H1 (cell line): Measurements from ENCODE around the gene NEGR1. TPM values are rescaled to one million over a fixed set of nuclear protein-coding genes. Genes with fewer than 3 reads are reported as not detected.

Experiments used
- CTCF ChIA-PET: fragments of 300-600 bp; sonication (Branson Sonifier 250); formaldehyde crosslinking; loops from one replicate; lab custom pipeline; 2021; ENCODE audit not compliant: partially characterized antibody; lab: Charles Lee
- POLR2A ChIA-PET: fragments of 300-600 bp; sonication (Branson Sonifier 250); formaldehyde crosslinking; loops from one replicate; lab custom pipeline; 2021; ENCODE audit warnings: inconsistent platforms; ENCODE audit not compliant: partially characterized antibody; lab: Charles Lee
- DNase-seq, 2 experiments: peaks; one replicate each; pipeline versions ENCODE4 v3.0.0 to v3.0.0-alpha.2; 2010 to 2022; ENCODE audit warnings: low spot score in 2 of 2, low read depth in 1 of 2, mixed read lengths in 1 of 2
- FAIRE-seq: peaks from 2 replicates; lab custom pipeline; 2011; peaks lifted over from hg19 to GRCh38; lab: Jason Lieb, UNC
- H2AFZ ChIP-seq: 2 replicates; pipeline ENCODE4 v1.8.1; 2012; ENCODE audit warnings: low read length, inconsistent platforms
- H2AK5ac ChIP-seq: 2 replicates; pipeline ENCODE4 v1.6.1; 2013; ENCODE audit warnings: low read depth, low read length
- H2BK120ac ChIP-seq: replicated peaks from 2 replicates; pipeline ENCODE3; 2013; ENCODE audit warnings: low read depth, low read length, inconsistent platforms
- H2BK12ac ChIP-seq: 2 replicates; pipeline ENCODE4 v1.6.1; 2013; ENCODE audit warnings: low read depth, low read length
- H2BK15ac ChIP-seq: 2 replicates; pipeline ENCODE4 v1.6.1; 2013; ENCODE audit warnings: low read length
- H2BK20ac ChIP-seq: 2 replicates; pipeline ENCODE4 v1.6.1; 2013; ENCODE audit warnings: low read length
- H2BK5ac ChIP-seq: 2 replicates; pipeline ENCODE4 v1.6.1; 2013; ENCODE audit warnings: low read depth, low read length
- H3K14ac ChIP-seq: 2 replicates; pipeline ENCODE4 v1.6.1; 2013; ENCODE audit warnings: inconsistent platforms; ENCODE audit not compliant: insufficient read length
- H3K18ac ChIP-seq: 2 replicates; pipeline ENCODE4 v1.6.1; 2013; ENCODE audit warnings: low read length; ENCODE audit errors: extremely low read depth
- H3K23ac ChIP-seq: 2 replicates; pipeline ENCODE4 v1.6.1; 2013; ENCODE audit warnings: inconsistent platforms; ENCODE audit not compliant: insufficient read length
- H3K23me2 ChIP-seq: 2 replicates; pipeline ENCODE4 v1.6.1; 2013; ENCODE audit warnings: low read depth, low read length
- H3K27ac ChIP-seq: 2 replicates; pipeline ENCODE4 v1.6.1; 2011; ENCODE audit warnings: low read depth, low read length, inconsistent platforms
- H3K27me3 ChIP-seq, 4 experiments: replicated peaks in 1 of 4; 1 replicate in 1 of 4; 2 replicates in 3 of 4; pipeline versions ENCODE4 v1.6.1 to v1.8.1; 2011 to 2013; ENCODE audit warnings: low read length in 3 of 4, mild to moderate bottlenecking in 3 of 4, inconsistent platforms in 2 of 4, mixed read lengths in 2 of 4, moderate library complexity in 1 of 4; ENCODE audit not compliant: control insufficient read depth in 3 of 4, insufficient read depth in 3 of 4; ENCODE audit errors: extremely low read depth in 1 of 4
- H3K36me3 ChIP-seq, 4 experiments: 2 replicates each; pipeline versions ENCODE4 v1.6.1 to v1.8.1; 2011 to 2013; ENCODE audit warnings: mild to moderate bottlenecking in 4 of 4, low read length in 3 of 4, moderate library complexity in 2 of 4, control low read depth in 1 of 4, inconsistent platforms in 1 of 4; ENCODE audit not compliant: insufficient read depth in 4 of 4, control insufficient read depth in 2 of 4
- H3K4ac ChIP-seq: replicated peaks from 2 replicates; pipeline ENCODE3; 2013; ENCODE audit warnings: low read length, low read depth, mixed read lengths, inconsistent platforms; ENCODE audit not compliant: insufficient read length
- H3K4me1 ChIP-seq, 4 experiments: replicated peaks in 1 of 4; 1 replicate in 1 of 4; 2 replicates in 3 of 4; pipeline versions ENCODE4 v1.6.1 to v1.8.1; 2011 to 2013; ENCODE audit warnings: low read length in 3 of 4, inconsistent platforms in 2 of 4, mixed read lengths in 1 of 4; ENCODE audit not compliant: insufficient read depth in 4 of 4, control insufficient read depth in 3 of 4
- H3K4me2 ChIP-seq, 2 experiments: 2 replicates each; pipeline versions ENCODE4 v1.6.1 to v1.8.1; 2011 to 2013; ENCODE audit warnings: low read depth in 2 of 2, low read length in 2 of 2, control low read depth in 1 of 2, inconsistent platforms in 1 of 2, mild to moderate bottlenecking in 1 of 2; ENCODE audit not compliant: insufficient read depth in 1 of 2
- H3K4me3 ChIP-seq, 4 experiments: fragments of 200-600, 300-600 bp in 1 of 4; sonication (generic), shearing (Covaris generic), sonication (Bioruptor Twin) in 1 of 4; 2 replicates each; pipeline versions ENCODE4 v1.5.1 to v1.8.1; 2011 to 2016; ENCODE audit warnings: low read length in 4 of 4, low read depth in 3 of 4, control low read depth in 2 of 4, inconsistent platforms in 2 of 4, mild to moderate bottlenecking in 2 of 4, mixed read lengths in 1 of 4, moderate library complexity in 1 of 4; ENCODE audit not compliant: insufficient read depth in 2 of 4; ENCODE audit errors: extremely low read depth in 1 of 4
- H3K56ac ChIP-seq: replicated peaks from 2 replicates; pipeline ENCODE3; 2013; ENCODE audit warnings: low read depth, mild to moderate bottlenecking, mixed read lengths, low read length, inconsistent platforms; ENCODE audit not compliant: insufficient read length
- H3K79me1 ChIP-seq: 2 replicates; pipeline ENCODE4 v1.6.1; 2013; ENCODE audit warnings: low read depth, low read length, control low read depth
- H3K79me2 ChIP-seq, 2 experiments: 2 replicates each; pipeline versions ENCODE4 v1.6.1 to v1.8.1; 2012 to 2013; ENCODE audit warnings: low read length in 2 of 2, mild to moderate bottlenecking in 2 of 2, inconsistent platforms in 1 of 2; ENCODE audit not compliant: insufficient read depth in 2 of 2, control insufficient read depth in 1 of 2
- H3K9ac ChIP-seq, 4 experiments: replicated peaks in 1 of 4; 1 replicate in 1 of 4; 2 replicates in 3 of 4; pipeline versions ENCODE4 v1.6.1 to v1.8.1; 2011 to 2013; ENCODE audit warnings: low read depth in 3 of 4, low read length in 3 of 4, control low read depth in 2 of 4, mild to moderate bottlenecking in 2 of 4, moderate library complexity in 2 of 4, inconsistent platforms in 1 of 4; ENCODE audit errors: extremely low read depth in 1 of 4
- H3K9me3 ChIP-seq, 2 experiments: 2 replicates each; pipeline versions ENCODE4 v1.6.1 to v1.8.1; 2012 to 2013; ENCODE audit warnings: mild to moderate bottlenecking in 2 of 2, moderate library complexity in 2 of 2, control low read depth in 1 of 2, inconsistent platforms in 1 of 2, low read depth in 1 of 2, low read length in 1 of 2, mixed read lengths in 1 of 2; ENCODE audit not compliant: insufficient read depth in 2 of 2
- H4K20me1 ChIP-seq, 2 experiments: replicated peaks in 1 of 2; 2 replicates each; pipeline versions ENCODE3 to v1.8.1; 2011 to 2013; ENCODE audit warnings: inconsistent platforms in 2 of 2, low read length in 2 of 2, mild to moderate bottlenecking in 1 of 2; ENCODE audit not compliant: insufficient read depth in 2 of 2, control insufficient read depth in 1 of 2
- H4K5ac ChIP-seq: 2 replicates; pipeline ENCODE4 v1.6.1; 2013; ENCODE audit warnings: low read length, low read depth, mixed read lengths, inconsistent platforms; ENCODE audit not compliant: insufficient read length
- H4K8ac ChIP-seq: 2 replicates; pipeline ENCODE4 v1.8.0; 2013; ENCODE audit warnings: mild to moderate bottlenecking, moderate library complexity, low read length, inconsistent platforms; ENCODE audit not compliant: insufficient read depth; ENCODE audit errors: extremely low read depth
- H4K91ac ChIP-seq: replicated peaks from 2 replicates; pipeline ENCODE3; 2013; ENCODE audit warnings: low read length, mixed read lengths, inconsistent platforms; ENCODE audit not compliant: insufficient read length
- BRCA1 ChIP-seq: IDR thresholded peaks from 2 replicates; pipeline ENCODE4 v1.6.1; 2012; ENCODE audit warnings: low read depth, low read length, improper control_type of control experiment
- EGR1 ChIP-seq: IDR thresholded peaks from 2 replicates; pipeline ENCODE4 v1.6.1; 2011; ENCODE audit warnings: low read depth, low read length, borderline replicate concordance
- KDM4A ChIP-seq: IDR thresholded peaks from one replicate; pipeline ENCODE4 v1.7.1; 2012; ENCODE audit warnings: low read depth, mild to moderate bottlenecking, moderate library complexity, low read length, inconsistent platforms; ENCODE audit not compliant: severe bottlenecking
- RBBP5 ChIP-seq: IDR thresholded peaks from 2 replicates; pipeline ENCODE4 v1.7.1; 2012; ENCODE audit warnings: low read depth, mild to moderate bottlenecking, inconsistent platforms, low read length, moderate library complexity, borderline replicate concordance
- WGBS, 2 experiments: shearing (Covaris generic) in 1 of 2; methylation state at CpG; one replicate each; pipeline versions ENCODE4 v1.1.6 to v1.1.7; 2013 to 2015; ENCODE audit warnings: low lambda C conversion rate in 2 of 2, mixed read lengths in 2 of 2, inconsistent platforms in 1 of 2, low coverage in 1 of 2, missing lambda C conversion rate in 1 of 2; ENCODE audit not compliant: insufficient replicate concordance in 2 of 2, insufficient coverage in 1 of 2, insufficient read length in 1 of 2; ENCODE audit errors: extremely low coverage in 1 of 2, missing lambda C conversion rate in 1 of 2; 5-methylcytosine and 5-hydroxymethylcytosine counted together
- polyA plus RNA-seq, 7 experiments: library from polyadenylated mRNA; depleted of rRNA in 3 of 7; stranded (reverse) in 5 of 7; unstranded in 2 of 7; fragments of >200 nt in 5 of 7; fragments of 200-250 nt in 2 of 7; gene quantifications; 1 replicate in 5 of 7; 2 replicates in 1 of 7; 4 replicates in 1 of 7; pipeline versions ENCODE4 v1.2.1 to v1.2.3, GENCODE V29; 2011 to 2013; ENCODE audit warnings: missing spikeins in 2 of 7, mixed read lengths in 2 of 7
- total RNA-seq: library from RNA; stranded (reverse); fragmentation: NEBNext Ultra II Directional; extraction: Animal tissue kit (Norgen Biotek cat#: 25700); gene quantifications from 2 replicates; pipeline ENCODE4 v1.2.1, GENCODE V29; 2021
- TF ChIP-seq, protein P1 (sequence below): IDR thresholded peaks from 2 replicates; pipeline ENCODE4 v1.6.1; 2012; ENCODE audit warnings: low read length, inconsistent platforms

NEGR1 gene
- total and polyA plus RNA-seq, 2 of the 8 experiments (the other 6 are each of a cell fraction or from before 2014, with no cell fraction given): 0.71 to 1.3 TPM

DNA sequence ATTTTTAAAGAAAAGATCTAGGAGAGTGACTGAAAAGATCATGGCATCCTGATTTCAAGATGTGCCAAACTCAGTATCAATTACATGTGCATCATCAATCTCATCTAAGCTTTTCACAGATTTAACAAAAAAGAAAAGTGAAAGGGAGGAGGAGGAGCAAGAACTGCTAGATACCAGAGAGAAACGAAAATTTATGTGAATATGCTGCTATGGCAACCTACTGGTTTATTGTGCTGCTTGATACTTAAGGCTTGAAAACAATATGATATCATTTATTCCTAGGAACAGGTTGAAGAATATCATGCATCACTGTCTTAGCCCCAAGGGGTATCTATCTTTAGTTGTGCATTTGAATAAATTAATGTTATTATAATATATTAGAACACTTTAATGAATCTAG lies 683.0 kb downstream of the NEGR1 start:
- CTCF ChIA-PET: no interaction called here

More for the DNA sequence above, 683.0 kb downstream of the NEGR1 start:
- Histone ChIP-seq H2BK15ac (no peak overlapping the region), H2AFZ (no peak overlapping the region), H3K14ac (no peak overlapping the region), H3K4me1 (no peaks in the 10 kb centered on the region), H3K18ac (no peak overlapping the region), H3K36me3 (no peaks in the 10 kb centered on the region), H2AK5ac (no peak overlapping the region), H4K20me1 (no peaks in the 10 kb centered on the region), H3K79me2 (no peaks in the 10 kb centered on the region), H2BK120ac (no peak overlapping the region), H3K27me3 (no peaks in the 10 kb centered on the region), H2BK20ac (no peak overlapping the region), H3K9me3 (no peaks in the 10 kb centered on the region), H4K91ac (no peak overlapping the region), H4K5ac (no peak overlapping the region), H2BK5ac (no peak overlapping the region), H3K79me1 (no peaks in the 10 kb centered on the region), H3K9ac (no peak overlapping the region), H2BK12ac (no peak overlapping the region), H3K4me2 (no peak overlapping the region), H3K23ac (no peak overlapping the region), H3K4me3 (no peak overlapping the region), H3K23me2 (no peaks in the 10 kb centered on the region), H4K8ac (no peak overlapping the region), H3K27ac (no peak overlapping the region), H3K56ac (no peak overlapping the region), H3K4ac (no peak overlapping the region)
- POLR2A ChIA-PET: no interaction called here
- WGBS, 2 experiments: 80% methylated on average over 1 of the region's 1 CpG; no CpG with 5 or more reads in 1 of the 2 experiments
- DNase-seq (no peak), FAIRE-seq (no peak)
- TF ChIP-seq, protein P1, sequence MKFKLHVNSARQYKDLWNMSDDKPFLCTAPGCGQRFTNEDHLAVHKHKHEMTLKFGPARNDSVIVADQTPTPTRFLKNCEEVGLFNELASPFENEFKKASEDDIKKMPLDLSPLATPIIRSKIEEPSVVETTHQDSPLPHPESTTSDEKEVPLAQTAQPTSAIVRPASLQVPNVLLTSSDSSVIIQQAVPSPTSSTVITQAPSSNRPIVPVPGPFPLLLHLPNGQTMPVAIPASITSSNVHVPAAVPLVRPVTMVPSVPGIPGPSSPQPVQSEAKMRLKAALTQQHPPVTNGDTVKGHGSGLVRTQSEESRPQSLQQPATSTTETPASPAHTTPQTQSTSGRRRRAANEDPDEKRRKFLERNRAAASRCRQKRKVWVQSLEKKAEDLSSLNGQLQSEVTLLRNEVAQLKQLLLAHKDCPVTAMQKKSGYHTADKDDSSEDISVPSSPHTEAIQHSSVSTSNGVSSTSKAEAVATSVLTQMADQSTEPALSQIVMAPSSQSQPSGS: no peak
- TF ChIP-seq RBBP5: no peak
- TF ChIP-seq KDM4A: no peak
- no peak for TF ChIP-seq EGR1
- TF ChIP-seq BRCA1: no peak
